GM12872 (cell line): ENCODE measurements around the gene SNTG2.

Experiments
- TF ChIP-seq, protein P1 (sequence below): IDR thresholded peaks from 3 replicates; pipeline ENCODE4 v1.5.1; 2011; ENCODE audit warnings: low read depth, mild to moderate bottlenecking, low read length, moderate library complexity; ENCODE audit not compliant: insufficient read depth

Gene SNTG2

DNA sequence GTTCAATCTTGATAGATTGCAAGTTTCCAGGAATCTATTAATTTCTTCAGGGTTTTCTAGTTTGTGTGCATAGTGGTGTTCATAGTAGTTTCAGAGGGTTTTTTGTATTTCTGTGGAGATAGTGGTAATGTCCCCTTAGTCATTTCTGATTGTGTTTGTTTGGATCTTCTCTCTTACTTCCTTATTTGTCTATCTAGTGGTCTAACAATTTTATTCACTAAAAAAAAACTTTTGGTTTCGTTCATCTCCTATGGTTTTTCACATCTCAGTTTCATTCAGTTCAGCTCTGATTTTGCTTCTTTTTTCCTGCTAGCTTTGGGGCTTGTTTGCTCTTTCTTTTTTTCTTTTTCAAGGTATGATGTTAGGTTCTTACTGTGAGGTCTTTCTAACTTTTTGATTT lies 94.5 kb downstream of the SNTG2 start:
- TF ChIP-seq, protein P1, sequence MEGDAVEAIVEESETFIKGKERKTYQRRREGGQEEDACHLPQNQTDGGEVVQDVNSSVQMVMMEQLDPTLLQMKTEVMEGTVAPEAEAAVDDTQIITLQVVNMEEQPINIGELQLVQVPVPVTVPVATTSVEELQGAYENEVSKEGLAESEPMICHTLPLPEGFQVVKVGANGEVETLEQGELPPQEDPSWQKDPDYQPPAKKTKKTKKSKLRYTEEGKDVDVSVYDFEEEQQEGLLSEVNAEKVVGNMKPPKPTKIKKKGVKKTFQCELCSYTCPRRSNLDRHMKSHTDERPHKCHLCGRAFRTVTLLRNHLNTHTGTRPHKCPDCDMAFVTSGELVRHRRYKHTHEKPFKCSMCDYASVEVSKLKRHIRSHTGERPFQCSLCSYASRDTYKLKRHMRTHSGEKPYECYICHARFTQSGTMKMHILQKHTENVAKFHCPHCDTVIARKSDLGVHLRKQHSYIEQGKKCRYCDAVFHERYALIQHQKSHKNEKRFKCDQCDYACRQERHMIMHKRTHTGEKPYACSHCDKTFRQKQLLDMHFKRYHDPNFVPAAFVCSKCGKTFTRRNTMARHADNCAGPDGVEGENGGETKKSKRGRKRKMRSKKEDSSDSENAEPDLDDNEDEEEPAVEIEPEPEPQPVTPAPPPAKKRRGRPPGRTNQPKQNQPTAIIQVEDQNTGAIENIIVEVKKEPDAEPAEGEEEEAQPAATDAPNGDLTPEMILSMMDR = no peak

DNA sequence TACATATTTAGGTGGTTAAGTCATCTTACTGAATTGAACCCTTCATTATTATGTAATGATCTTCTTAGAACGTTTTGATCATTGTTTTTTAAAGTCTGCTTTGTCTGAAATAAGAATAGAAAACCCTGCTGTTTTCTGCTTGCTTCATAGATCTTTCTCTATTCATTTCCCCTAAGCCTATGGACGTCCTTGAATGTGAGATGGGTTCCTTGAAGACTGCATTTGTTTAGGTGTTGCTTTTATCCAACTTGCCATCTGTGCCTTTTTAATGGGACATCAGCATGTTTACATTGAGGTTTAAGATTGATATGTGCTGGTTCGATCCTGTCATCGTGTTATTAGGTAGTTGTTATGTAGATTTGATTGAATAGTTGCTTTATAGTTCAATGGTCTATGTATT lies 95.4 kb downstream of the SNTG2 start:
- TF ChIP-seq, protein P1 = no peak

DNA sequence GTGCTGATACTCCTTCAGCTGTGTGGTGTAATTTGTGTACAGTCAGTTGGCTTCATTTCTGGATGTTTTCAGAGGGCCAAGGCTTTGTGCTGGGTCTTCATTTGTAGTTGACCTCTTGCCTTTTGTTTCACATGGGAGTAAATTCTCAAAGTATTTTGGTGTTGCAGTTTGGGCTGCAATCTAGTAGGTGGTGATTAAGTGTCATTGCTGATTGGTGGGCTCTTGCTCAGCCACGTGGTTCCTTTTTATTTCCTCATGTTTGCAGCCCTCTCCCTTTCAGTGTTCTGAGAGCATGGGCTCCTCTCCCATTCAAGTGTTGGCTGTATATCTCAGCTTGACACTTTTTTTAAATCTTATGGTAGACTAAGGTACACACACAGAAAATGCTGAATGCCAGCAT lies 96.8 kb downstream of the SNTG2 start:
- TF ChIP-seq, protein P1 = no peak

DNA sequence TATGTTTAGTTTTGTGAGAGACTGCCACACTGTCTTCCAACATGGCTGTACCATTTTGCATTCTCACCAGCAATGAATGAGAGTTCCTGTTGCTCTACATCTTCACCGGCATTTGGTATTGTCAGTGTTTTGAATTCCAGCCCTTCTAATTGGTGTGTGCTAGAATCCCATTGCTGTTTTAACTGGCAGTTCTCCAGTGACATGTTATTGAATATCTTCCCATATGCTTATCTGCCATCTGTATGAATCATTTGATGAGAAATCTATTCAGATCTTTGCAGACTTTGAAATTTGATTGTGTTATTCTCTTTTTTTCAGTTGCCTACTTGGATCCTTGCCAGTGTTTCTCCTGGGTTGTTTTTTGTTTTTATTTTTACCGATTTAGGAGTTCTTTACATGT lies 99.0 kb downstream of the SNTG2 start:
- TF ChIP-seq, protein P1 = no peak

DNA sequence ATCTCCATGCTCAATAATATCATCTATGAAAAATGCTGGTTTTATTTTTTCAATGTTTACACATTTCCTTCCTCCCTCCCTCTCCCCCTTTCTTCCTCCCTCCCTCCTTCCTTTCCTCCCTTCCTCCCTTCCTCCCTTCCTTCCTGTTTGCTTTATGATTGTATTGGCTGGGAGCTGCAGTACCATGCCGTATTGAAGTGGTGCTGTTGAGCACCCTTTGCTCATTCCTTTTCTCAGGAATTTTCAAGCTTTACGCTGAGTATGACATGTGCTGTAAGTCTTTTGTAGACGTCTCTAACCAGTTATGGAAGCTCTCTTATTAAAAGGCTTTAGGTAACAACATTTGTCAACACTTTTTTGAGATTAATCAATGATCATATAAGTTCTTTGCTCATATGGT lies 100.4 kb downstream of the SNTG2 start:
- TF ChIP-seq, protein P1 = no peak

DNA sequence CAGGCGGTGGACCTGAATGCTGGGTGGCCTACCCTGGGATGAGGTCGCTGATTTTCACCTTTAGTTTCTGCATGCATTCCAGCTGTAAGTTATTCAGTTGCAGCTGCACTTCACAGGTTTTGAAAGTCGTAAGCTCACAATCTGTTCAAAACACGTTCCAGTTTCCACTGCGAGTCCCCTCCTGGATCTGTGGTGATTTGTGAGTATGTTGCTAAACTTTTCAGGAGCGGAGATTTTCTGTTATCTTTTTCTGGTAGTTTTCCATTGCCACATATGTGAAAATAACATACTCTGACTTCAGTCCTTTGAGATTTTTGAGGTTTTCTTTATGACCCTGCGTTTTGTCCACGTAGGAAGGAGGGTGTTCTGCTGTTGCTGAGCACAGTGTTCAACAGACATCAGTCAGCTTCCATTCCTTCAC lies 102.1 kb downstream of the SNTG2 start:
- TF ChIP-seq, protein P1 = no peak

DNA sequence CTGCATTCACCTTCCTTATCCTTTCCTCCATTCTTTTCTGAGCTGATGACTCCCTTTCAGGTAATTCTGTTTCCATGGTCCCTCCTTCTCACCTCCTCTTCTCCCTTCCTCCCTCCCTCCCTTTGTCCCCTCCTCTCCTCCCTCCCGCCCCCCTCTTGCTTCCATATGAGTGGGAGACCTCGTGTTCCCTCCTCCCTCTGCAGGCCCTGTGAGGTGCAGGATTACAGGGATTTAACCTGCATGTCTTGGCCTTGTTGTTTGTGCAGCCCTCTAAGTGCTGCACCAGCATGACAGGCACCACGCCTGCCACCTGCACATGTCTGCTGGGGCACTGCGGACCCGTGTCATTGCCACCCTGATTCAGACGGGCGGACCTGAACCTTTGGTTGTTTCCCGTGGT lies 103.1 kb downstream of the SNTG2 start:
- TF ChIP-seq, protein P1 = no peak

DNA sequence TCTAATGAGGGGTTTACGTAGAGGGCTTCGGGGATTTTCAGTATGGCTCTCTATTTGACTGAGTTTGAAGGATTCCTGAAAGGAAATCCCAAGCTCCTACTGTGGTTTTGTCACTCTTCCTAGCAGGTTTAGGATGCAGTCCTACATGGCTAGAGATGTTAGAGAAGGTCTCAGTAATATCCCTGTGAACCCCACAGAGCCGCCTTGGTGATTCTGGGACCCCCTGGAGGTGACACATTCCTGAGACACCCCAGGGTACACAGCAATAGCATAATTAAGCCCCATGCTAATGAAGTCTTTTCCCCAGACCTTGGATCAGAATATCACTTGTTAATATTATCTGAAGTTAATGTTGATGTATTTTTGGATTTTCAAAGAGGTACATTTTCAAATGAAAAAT lies 103.8 kb downstream of the SNTG2 start:
- TF ChIP-seq, protein P1 = no peak
